Suprapubic skin (tissue), 4 donors: ENCODE data around the gene ESAM.

Experiments used
- EP300 ChIP-seq: sonication (generic); formaldehyde crosslinking; IDR thresholded peaks from one replicate; pipeline ENCODE4 v1.6.1; 2017; ENCODE audit warnings: antibody characterized with exemption
- POLR2A ChIP-seq, 2 donors: fragments of 450-650 bp; IDR thresholded peaks; one replicate each; pipeline ENCODE4 v1.6.1; 2017; ENCODE audit warnings: antibody characterized with exemption in 2 of 2, mild to moderate bottlenecking in 2 of 2, moderate library complexity in 2 of 2
- POLR2AphosphoS5 ChIP-seq, 3 donors: sonication (generic); formaldehyde crosslinking; IDR thresholded peaks; one replicate each; pipeline ENCODE4 v1.6.1; 2017; ENCODE audit warnings: antibody characterized with exemption in 3 of 3
- TF ChIP-seq, protein P1 (sequence below), 2 donors: fragments of 200-600 bp in 1 of 2; fragments of 450-650 bp in 1 of 2; sonication (generic) in 1 of 2; IDR thresholded peaks; one replicate each; pipeline ENCODE4 v1.5.1; 2016 to 2019; ENCODE audit warnings: antibody characterized with exemption in 2 of 2, mild to moderate bottlenecking in 1 of 2, moderate library complexity in 1 of 2

DNA sequence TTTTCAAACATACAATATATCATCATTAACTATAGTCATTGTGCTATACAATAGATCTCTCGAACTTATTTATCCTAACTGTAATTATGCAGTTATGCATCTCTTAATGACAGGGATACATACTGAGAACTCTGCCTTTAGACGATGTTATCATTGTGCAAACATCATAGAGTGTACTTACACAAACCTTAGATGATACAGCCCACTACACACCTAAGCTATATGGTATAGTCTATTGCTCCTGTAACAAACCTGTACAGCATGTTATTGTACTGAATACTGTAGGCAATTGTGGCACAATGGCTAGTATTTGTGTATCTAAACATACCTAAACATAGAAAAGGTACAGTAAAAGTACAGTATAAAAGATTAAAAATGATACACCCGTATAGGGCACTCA is 49.7 kb downstream of the ESAM start:
- TF ChIP-seq, protein P1, sequence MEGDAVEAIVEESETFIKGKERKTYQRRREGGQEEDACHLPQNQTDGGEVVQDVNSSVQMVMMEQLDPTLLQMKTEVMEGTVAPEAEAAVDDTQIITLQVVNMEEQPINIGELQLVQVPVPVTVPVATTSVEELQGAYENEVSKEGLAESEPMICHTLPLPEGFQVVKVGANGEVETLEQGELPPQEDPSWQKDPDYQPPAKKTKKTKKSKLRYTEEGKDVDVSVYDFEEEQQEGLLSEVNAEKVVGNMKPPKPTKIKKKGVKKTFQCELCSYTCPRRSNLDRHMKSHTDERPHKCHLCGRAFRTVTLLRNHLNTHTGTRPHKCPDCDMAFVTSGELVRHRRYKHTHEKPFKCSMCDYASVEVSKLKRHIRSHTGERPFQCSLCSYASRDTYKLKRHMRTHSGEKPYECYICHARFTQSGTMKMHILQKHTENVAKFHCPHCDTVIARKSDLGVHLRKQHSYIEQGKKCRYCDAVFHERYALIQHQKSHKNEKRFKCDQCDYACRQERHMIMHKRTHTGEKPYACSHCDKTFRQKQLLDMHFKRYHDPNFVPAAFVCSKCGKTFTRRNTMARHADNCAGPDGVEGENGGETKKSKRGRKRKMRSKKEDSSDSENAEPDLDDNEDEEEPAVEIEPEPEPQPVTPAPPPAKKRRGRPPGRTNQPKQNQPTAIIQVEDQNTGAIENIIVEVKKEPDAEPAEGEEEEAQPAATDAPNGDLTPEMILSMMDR (IDR thresholded peaks at IDR 0.05), result no peak
- TF ChIP-seq POLR2A (IDR thresholded peaks at IDR 0.05) (no peak), POLR2AphosphoS5 (IDR thresholded peaks at IDR 0.05) (no peak), EP300 (no peak)
